Astrocyte (in vitro differentiated cells and primary cell): Measurements from ENCODE around the gene HSFX1.
"Not testable (repeated sequence)": the region's sequence is repeated elsewhere in the genome, so short reads cannot be mapped to it uniquely, and the experiment has no call there.

ENCODE experiments used
- EZH2 ChIP-seq: IDR thresholded peaks from 2 replicates; pipeline ENCODE4 v1.6.1; 2012; ENCODE audit warnings: mild to moderate bottlenecking, low read length, inconsistent platforms; ENCODE audit not compliant: insufficient read depth
- TF ChIP-seq, protein P1 (sequence below): IDR thresholded peaks from 2 replicates; pipeline ENCODE4 v1.5.1; 2011; ENCODE audit warnings: low read depth, mild to moderate bottlenecking, inconsistent platforms, low read length, moderate library complexity; ENCODE audit not compliant: insufficient read depth

DNA sequence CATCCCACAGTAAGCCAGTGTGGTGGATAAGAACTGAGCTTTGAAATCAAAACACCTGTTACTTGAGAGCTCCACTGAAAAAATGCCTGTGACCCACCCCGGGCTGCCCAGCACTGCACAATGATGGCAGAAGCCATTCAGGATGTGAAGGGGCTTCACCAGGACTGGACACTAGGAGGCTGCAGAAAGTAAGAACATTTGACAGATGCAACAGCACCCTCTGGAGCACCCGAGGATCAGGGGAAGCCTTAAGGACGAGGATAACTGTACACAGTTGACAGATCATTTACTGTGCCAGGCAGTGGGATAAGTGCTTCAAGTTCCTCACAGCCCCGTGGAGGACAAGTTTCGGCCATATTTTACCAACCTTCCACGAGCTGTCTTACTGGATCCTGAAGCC lies 31.6 kb upstream of the HSFX1 start:
- TF ChIP-seq EZH2: not testable (repeated sequence)
- TF ChIP-seq, protein P1, sequence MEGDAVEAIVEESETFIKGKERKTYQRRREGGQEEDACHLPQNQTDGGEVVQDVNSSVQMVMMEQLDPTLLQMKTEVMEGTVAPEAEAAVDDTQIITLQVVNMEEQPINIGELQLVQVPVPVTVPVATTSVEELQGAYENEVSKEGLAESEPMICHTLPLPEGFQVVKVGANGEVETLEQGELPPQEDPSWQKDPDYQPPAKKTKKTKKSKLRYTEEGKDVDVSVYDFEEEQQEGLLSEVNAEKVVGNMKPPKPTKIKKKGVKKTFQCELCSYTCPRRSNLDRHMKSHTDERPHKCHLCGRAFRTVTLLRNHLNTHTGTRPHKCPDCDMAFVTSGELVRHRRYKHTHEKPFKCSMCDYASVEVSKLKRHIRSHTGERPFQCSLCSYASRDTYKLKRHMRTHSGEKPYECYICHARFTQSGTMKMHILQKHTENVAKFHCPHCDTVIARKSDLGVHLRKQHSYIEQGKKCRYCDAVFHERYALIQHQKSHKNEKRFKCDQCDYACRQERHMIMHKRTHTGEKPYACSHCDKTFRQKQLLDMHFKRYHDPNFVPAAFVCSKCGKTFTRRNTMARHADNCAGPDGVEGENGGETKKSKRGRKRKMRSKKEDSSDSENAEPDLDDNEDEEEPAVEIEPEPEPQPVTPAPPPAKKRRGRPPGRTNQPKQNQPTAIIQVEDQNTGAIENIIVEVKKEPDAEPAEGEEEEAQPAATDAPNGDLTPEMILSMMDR: not testable (repeated sequence)
